GM21390 (cell line): Measurements from ENCODE around the gene CD247.

Source experiments
- ATAC-seq: cut with Tn5 transposase; IDR thresholded peaks from one replicate; pipeline ENCODE4 v1.9.1; 2021; ENCODE audit not compliant: unreplicated experiment

CD247 gene

GRCh38 chr1:167440776-167441175 is 77.6 kb downstream of the CD247 start:
- ATAC-seq = no peak

DNA sequence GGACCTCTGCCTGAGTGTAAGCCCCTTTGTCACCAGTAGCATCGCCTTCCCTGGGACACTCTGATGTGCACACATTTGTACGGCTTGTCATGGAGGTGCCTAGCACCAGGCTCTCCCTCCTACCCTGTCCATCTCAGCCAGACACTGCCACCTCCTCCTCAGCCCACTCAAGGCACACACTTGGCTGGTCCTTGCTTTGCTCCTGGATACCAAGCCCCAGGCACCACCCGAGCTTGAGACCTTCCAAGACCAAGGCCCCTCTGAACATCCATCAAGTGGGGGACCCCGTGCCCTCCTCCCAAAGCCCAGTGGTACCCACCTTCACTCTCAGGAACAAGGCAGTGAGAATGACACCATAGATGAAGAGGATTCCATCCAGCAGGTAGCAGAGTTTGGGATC is 78.0 kb downstream of the CD247 start:
- no peak for ATAC-seq

DNA sequence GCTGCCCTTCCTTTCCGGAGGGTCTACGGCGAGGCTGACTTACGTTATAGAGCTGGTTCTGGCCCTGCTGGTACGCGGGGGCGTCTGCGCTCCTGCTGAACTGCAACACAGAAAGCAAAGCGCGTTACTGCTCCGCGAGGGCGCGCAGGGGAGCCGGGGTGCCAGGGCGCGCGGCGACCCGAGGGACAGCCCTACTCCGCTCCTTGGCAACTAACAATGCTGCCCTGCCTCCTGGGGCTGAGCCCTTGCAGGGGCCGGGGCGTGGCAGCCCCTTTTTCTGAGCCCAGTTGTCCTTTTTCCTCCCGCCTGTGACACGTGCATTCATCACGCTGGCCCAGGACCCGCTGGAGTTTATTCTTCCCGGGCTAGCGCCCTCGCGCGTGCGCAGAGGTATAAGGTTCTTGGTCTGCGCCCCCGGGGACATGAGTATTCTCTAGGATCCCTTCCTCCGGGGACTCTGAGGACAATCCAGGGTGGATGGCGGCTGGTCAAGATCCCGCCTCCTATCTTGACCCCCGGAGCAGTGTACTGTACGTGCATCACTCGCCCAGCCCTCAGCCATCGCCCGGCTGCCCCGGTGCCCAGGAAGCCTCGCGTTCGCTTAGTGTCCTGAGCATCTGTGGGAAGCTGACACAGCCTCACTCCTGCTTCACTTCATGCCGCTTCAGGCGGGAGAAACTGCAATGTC is 78.9 kb downstream of the CD247 start:
- no peak for ATAC-seq

GRCh38 chr1:167438171-167439138 is 79.9 kb downstream of the CD247 start:
- no peak for ATAC-seq

DNA sequence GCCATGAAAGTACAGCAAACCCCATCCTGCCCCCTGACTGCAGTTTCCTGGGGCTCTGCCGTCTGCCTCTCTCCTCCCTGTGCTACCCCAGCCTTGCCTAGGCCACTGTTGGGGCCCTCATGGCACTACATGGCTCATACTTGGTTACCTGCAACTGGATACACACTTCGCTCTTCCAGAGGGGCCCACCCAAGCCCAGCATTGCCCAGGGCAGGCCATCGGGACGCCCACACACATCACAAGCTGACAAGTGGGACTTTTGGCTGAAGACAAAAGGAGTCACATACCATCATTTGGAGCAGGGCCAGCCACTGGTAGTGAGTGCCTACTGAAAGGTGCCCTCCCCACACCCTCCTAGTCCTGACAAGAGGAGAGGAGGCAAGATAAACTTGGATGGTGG is 82.8 kb downstream of the CD247 start:
- no peak for ATAC-seq

- no peak for ATAC-seq
These were observed 84.0 kb downstream of the CD247 start for GRCh38 chr1:167434306-167434705.

GRCh38 chr1:167433884-167434283 is 84.4 kb downstream of the CD247 start:
- ATAC-seq = no peak

DNA sequence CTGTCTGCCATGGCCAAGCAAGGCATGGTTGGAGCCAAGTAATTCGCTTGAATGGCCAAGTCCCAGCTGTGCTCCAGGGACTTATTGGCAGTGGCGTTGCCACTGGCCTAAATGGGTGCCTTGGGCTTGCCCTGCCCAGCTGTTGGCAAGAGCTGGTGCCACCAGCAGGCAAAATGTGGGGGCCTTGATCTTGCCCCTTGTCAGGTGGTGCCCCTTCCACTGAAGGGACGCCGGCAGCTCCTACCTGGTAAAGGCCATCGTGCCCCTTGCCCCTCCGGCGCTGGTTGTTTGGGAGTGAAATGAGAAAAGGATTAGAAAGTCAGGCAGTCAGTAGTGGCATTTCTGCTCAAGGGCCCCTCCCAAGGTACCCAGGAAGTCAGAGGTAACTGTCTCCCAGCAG is 85.5 kb downstream of the CD247 start:
- no peak for ATAC-seq

- no peak for ATAC-seq
These were observed 86.2 kb downstream of the CD247 start for GRCh38 chr1:167431909-167432650.

- ATAC-seq = peak; percentile 40
These were observed 86.9 kb downstream of the CD247 start for GRCh38 chr1:167431261-167431908.

- ATAC-seq = peak; percentile 27
These were observed 87.5 kb downstream of the CD247 start for GRCh38 chr1:167430849-167431242.

- peak; percentile 41 for ATAC-seq
These were observed 88.0 kb downstream of the CD247 start for GRCh38 chr1:167430134-167430848.

- ATAC-seq = peak; percentile 36
These were observed 88.7 kb downstream of the CD247 start for GRCh38 chr1:167429612-167430011.

DNA sequence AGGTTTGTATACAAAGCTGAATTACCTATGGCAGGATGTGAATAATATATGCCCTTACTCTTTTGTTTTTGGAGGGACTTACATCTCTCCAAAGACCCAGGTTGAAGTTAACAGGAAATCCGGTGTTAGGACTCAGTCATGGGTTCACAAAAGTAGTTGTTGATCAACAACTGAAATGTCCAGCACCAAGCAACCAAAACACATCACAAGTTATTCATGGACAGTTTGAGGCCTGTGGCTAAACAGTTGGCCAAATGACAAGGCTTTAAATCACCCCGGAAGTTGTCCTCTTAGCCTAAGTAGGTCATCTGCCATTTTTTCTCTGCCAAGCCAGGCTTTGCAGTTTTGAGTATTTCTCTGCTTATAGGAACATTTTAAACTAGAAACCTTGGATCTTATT is 89.9 kb downstream of the CD247 start:
- no peak for ATAC-seq

DNA sequence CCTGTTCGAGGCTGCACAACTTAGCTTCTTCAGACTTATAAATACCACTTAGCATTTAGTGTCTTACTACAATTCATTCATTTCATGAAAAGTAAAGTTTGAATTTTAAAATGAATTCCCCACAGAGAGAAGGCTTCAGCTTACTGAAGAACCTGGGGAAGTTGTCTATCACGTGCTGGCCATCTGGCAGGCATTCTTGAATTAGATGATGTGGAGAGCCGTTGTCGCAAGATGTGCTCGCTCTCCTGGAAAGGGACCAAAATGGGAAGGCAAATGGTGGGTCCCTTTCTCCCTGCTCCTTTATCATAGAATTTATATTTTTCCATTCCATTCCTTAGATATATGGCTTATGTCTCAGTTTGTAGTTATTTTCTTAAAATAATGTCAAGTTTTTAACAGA is 90.5 kb downstream of the CD247 start:
- ATAC-seq = no peak

DNA sequence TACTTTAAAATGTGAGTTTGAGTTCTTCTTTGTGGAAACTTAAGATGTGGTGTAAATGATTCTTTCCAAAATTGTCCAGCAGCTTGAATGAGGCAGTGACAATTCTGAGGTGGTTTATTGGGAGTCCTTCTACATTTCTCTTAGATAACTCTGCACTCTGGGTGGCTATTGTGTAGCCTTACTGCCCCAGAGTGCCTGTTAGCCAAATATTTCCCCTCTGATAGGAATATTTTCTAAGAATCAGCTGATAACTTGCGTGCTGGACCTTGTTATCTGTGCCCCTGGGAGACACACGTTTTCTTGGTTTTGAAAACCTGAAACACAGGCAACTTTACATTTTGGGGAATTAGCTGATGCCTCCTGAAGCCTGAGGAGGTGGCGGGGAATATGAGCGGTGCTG is 91.6 kb downstream of the CD247 start:
- no peak for ATAC-seq

- ATAC-seq = no peak
These were observed 92.8 kb downstream of the CD247 start for GRCh38 chr1:167425482-167425881.

DNA sequence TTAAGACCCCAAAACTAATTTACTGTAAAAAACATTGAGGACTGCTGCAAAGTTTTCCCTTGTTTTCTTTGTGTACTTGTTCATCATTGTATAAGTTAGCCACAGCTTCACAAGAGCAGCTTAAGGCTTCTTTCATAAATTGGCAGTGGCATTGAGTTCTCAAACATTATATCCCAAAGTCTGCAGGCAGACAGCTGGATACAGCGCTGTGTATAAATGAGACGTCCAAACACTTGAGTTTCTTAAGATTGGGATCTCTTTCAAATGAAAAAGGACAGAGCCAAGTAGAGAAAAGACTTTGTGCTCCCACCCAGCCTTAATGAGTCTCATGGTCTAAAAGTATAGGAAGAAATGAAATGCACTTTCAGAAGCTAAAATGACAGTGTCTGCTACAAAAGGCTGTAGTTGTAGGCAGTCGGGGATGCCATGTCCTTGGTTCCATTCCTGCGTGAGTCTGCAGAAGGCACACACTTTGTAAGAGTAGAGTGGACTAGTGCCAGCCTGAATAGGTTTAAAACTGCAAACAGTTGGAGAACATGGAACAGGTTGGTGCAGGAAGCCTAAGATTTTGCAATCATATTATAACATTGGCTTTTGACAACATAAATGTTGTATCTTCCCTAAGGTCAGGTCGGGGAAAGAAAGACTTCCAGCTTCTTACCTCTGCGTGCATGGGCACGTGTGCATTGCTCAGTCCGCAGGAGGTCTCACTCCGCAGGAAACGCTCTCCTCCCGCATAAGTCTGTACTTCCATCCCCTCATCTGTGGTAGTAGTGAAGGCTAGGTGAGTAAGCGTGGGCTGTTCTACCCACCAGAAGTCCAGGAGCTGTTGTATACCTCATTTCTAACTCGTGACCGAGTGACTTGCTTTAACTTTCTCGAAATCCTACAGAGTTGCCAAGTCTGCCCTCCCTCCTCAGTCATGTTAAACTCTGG is 94.4 kb downstream of the CD247 start:
- no peak for ATAC-seq

DNA sequence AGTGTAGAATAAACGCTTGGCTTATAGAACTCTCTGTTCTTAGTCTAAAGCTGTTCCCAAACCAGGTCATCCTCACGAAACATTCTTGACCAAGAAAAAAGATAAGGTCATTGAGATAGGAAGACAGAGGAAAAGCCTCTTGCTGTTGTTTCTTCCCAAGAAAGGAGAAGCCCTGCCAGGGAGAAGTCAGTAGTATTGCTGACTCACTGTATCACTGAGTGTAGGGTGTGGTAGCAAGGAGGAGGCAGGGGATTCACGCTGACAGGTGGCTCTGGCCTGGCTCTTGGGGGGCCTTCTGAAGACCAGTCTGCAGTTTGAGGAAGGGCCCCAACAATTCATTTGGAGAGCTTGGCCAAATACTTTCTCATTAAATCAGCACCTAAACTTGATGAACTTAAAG is 97.8 kb downstream of the CD247 start:
- no peak for ATAC-seq
